Stimulated activated CD8-positive, alpha-beta memory T cell treated with anti-CD3 and anti-CD28 coated beads, Interleukin-7, amount 100 ng/mL, for 48 hours (primary cell): Measurements from ENCODE around the gene POLR2L.

Experiments used
- DNase-seq, 2 donors: peaks; one replicate each; pipeline ENCODE4 v3.0.0-alpha.2; 2020; ENCODE audit warnings: low read depth in 1 of 2; ENCODE audit errors: extremely low read depth in 1 of 2

POLR2L gene

GRCh38 chr11:855796-856195 is 13.5 kb upstream of the POLR2L start:
- no peak for DNase-seq

DNA sequence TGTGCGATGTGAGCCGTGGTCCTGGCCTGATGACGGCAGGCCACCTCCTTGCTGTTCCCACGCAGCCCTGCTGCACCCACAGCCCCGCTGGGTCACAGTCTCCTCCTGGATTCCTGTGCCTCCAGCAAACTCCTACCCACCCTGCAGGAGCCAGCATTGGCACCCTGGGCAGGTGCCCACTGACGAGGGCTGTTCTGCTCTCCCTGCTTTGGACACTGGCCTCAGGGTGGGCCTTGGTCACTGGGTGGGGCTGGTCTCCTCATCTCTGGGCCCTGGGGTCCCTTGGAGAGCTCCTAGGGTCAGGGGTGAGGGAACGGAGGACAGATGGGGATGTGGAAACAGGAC is 13.0 kb upstream of the POLR2L start:
- no peak for DNase-seq

GRCh38 chr11:854601-855329 is 12.4 kb upstream of the POLR2L start:
- no peak for DNase-seq

- no peak for DNase-seq
Measured at GRCh38 chr11:853682-854448, 11.5 kb upstream of the POLR2L start.

DNA sequence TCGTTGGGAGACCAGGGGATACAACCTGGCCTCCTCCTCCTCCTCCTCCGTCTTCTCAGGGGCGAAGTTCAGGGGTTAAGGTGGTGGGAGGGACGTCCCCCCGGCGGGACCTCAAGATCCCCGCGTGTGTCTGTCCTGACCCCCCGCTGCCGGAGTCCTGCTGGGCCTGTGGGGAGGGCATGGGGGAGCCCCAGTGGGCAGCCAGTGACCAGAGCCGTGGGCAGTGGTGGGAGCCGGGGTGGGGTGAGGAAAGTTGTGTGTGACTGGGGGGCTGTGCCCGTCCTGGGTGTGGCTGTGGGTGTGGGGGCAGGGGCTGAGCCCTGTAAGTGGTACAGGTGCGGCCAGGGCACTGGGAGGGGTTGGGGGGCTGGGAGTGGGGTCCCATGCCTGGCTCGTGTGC is 10.4 kb upstream of the POLR2L start:
- DNase-seq: no peak

DNA sequence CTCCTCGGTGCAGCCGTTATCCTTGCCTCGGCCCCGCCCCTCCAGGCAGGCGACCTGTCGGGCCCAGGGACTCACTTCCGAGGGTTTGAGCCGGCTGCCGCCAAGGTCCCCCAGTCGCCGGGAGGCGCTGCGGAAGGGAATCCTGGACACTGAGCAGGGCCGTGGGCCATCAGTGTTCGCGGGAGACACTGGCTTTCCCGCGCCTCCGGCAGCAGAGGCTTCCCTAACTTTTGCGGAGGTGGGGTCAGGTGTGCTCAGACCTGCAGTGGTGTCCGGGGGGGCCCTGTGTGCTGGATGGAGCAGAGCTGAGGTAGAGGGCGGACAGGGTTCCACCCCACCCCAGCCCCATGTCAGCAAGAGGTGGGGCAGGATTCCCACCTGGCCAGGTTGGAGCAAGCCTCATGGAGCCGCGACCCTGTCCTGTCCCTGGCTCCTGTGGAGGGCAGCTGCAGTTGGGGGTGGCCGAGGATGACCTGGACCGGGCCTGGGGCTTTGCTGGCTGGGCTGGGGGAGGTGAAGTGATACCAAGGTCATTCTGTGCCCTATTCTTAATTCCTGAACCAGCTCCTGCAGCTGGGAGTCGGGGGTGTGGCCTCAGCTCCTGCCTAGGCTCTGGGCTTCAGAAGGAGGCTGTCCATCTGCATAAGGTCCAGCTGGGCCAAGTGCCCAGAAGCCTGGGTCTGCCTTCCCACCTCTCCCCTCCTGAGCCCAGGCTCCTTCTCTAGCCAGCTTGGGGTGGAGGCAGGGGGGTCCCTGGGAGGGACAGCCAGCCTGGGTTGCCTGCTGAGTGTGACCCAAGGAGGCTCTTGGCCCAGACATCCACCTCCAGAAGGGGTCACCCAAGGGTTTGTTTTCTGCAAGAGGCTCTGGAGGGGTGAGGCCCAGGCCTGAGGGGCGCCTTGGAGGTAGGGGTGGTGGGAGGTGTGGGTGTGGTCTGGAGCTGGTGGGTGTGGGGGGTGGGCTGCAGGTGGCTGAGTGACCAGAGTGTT is 8.7 kb upstream of the POLR2L start:
- DNase-seq: no peak

DNA sequence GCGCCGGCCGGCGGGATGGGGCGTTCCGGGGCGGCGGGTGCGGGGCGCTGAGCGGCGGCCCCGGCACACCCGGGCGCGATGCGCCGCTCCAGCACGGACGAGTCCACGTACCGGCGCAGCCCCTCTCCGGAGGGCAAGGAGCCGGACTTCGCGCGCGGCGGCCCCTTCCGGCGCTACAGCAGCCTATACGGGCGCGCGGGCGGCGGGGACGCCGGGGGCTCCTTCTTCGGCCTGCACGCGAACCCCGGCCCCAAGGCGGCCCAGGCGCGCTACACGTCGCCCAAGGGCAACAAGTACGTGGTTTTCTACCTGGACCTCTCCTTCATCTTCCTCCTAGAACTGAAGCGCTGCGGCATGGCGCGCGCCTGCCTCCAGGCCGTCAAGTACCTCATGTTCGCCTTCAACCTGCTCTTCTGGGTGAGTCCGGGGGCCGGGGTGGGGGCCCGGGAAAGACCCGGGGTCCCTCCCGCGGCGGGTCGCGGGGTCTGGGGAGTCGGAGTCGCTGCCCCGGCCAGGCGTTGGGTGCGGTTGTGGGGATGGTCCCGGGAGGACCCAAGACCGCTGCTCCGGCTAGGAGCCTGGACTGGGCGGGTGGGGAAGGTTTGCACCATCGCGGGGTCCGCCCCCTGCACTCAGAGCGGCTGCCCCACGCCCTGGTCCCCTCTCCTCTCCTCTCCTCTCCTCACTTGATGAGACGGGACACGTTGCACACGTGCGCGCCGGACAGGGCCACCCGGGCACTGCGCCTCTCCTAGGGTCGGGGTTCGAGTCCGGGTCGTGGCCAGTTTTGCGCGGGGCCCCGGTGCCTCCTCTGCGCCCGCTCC is 7.8 kb upstream of the POLR2L start:
- no peak for DNase-seq

GRCh38 chr11:849104-849824 is 6.9 kb upstream of the POLR2L start:
- DNase-seq: no peak

DNA sequence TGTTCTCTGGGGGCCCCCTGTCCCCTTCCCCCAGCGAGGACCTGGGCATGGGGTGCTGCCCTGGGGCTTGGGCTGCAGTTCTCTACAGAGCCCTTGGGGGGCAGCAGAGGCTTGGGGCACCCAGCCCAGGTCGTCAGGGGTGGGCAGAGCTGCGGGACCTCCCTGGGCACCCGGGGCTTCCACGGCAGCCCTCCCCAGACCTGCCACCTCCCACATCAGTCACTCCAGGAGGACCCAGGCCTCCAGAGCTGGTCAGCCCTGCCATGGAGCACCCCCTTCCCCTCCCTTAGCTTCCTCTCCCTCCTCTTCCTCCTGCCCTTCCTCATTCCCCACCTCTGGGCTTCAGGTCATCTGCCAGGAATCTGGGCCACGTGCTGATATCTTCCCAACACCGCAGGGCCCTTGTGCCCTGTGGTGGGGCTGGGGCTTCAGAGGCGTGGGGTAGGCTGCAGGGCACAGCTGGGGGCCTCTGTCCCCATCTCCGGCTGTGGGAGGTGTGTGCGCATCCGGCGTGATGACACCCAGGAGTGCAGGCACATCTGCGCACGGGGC is 6.1 kb upstream of the POLR2L start:
- no peak for DNase-seq

- DNase-seq: no peak
Measured at GRCh38 chr11:847876-848275, 5.5 kb upstream of the POLR2L start.

- no peak for DNase-seq
Measured at GRCh38 chr11:846496-847098, 4.3 kb upstream of the POLR2L start.

GRCh38 chr11:845872-846495 is 3.7 kb upstream of the POLR2L start:
- DNase-seq: no peak

DNA sequence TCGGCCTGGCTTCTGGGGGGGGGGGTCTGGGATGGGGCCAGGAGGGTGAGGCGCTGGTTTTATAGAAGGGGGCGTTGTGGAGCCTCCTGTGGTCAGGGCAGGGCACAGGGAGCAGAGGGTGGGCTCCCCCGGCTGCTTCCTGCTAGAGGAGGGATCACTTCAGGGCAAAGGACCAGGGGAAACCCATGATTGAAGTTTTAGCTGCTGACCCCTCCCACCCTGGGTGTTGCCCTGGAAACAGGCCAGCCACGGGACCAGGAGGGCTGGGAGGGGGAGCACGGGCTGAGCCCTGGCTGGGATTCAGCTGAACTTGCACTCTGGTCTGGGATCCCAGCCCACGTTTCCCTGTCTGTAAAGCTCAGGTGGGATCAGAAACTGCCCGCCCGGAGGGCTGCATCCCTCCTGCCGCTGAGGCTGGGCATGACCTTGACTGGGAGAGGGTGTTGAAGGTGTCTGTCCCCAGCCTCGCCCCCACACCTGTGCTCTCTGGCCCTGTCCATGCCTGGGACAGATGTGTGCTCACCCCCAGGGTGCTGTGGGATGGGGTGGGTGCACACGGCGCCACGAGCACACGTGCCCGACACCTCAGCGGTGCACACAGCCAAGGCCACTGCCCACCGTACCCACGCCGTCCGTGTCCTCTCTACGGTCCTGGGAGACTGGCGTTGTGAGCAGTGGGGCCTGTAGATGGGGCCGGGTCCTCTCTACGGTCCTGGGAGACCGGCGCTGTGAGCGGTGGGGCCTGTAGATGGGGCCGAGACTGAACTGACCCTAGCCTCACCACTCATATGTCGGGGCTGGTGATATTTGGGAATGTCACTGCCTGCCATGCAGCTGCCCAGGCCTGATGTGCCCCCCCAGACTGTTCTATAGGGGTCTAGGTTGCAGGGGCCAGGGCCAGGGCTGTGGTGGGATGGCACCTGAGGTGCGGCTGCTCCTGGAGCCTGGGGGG is 2.6 kb upstream of the POLR2L start:
- DNase-seq: no peak

DNA sequence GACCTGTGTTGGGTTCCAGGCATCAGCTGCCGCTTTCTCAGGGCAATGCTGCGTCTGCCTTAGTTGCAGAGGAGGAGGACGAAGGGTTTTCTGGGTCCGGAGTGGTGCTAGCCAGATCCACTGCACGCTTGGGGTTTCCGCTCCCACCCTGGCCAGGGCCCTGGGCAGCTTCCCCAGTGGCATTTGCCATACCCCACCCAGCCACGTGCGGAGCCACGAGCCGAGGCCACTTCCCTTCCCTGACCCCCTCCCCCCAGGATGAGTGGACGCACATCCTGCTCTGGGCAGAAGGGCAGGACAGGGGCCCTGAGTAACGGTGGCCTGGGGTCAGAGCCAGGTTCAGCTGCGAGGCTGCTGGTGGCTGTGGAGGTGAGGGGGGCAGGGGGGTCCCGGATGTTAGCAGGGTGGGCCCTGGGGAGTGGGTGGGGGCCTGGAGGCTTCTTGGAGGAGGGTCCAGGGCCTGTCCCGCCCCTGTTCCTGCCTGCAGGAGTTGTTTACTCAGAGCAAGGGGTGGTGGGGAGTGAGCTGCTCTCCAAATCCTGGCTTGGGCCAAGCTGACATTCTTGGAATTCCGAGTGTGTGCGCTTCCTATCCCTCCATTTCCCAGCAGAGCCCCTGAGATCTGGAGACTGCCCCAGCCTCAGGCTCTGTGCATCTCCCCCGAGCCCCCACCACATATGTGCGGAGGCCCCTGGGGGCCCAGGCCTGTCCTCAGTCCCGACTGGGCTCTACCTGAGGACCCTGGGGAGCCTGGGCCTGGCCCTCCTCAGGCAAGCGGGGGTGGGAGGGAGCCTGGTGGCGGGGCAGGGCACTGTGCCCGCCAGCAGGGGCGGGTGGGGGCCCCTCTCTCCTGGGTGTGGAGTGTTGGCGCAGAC is 1.7 kb upstream of the POLR2L start:
- no peak for DNase-seq

DNA sequence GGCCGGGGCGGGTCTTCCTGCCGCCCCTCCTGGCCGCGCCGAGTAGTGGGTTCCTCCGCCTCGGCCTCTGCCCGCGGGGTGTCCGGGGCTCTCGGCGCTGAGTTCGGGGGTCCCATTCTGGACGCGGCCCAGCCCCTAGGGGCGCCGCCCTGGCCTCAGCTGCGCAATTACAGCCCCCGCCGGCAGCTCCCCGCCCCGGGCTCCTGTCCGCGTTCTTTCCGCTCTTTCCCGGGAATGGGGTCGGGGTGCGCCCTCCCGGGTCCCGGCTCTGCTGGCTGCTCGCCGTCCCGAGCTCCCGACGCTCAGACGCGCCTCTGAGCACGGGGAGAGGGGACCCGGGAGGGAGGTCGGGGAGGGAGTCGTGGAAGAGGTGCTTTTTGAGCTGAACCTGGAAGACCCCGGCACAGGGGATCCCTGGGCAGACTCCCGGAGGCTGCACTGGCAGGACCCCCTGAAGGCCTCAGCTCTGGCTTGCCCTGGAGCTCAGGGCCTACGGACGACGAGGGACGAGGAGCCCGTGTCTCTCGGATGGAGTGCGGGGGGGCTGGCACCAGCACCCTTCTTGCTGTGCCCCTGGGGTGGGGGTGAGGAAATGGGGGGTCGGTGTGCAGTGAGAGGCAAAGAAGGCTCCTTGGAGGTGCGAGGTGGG is 881 bp upstream of the POLR2L start:
- DNase-seq: no peak

GRCh38 chr11:841981-842369 is 354 bp downstream of the POLR2L start:
- DNase-seq: no peak
